Transverse colon (tissue), 4 donors: ENCODE results near the gene PPP1CA. TPM values are rescaled to one million over a fixed set of nuclear protein-coding genes. Genes with fewer than 3 reads are reported as not detected.

ENCODE experiments used
- DNase-seq: peaks from one replicate; pipeline ENCODE4 v3.0.0-alpha.2; 2019
- H3K27ac ChIP-seq, 4 donors: fragments of 200-600 bp; sonication (generic); 2 replicates each; pipeline ENCODE4 v1.5.1; 2016 to 2018; ENCODE audit warnings: inconsistent platforms in 4 of 4
- H3K27me3 ChIP-seq: fragments of 200-600 bp; sonication (generic); 2 replicates; pipeline ENCODE4 v1.5.1; 2017; ENCODE audit warnings: inconsistent platforms
- H3K36me3 ChIP-seq, 4 donors: fragments of 200-600 bp; sonication (generic); 2 replicates each; pipeline ENCODE4 v1.5.1; 2017 to 2019; ENCODE audit warnings: inconsistent platforms in 4 of 4
- H3K4me1 ChIP-seq, 4 donors: fragments of 200-600 bp; sonication (generic); 2 replicates each; pipeline ENCODE4 v1.5.1; 2017 to 2020; ENCODE audit warnings: inconsistent platforms in 4 of 4
- H3K4me3 ChIP-seq, 4 donors: fragments of 200-600 bp; sonication (generic); 1 replicate in 1 of 4; 2 replicates in 3 of 4; pipeline versions ENCODE4 v1.5.1 to v1.6.1; 2017 to 2019; ENCODE audit warnings: inconsistent platforms in 4 of 4
- H3K9me3 ChIP-seq, 2 donors: fragments of 200-600 bp; sonication (generic); 2 replicates each; pipeline ENCODE4 v1.5.1; 2017 to 2019; ENCODE audit warnings: inconsistent platforms in 2 of 2
- EP300 ChIP-seq: sonication (generic); formaldehyde crosslinking; IDR thresholded peaks from one replicate; pipeline ENCODE4 v1.6.1; 2017; ENCODE audit warnings: antibody characterized with exemption, low read depth
- POLR2A ChIP-seq: fragments of 450-650 bp; IDR thresholded peaks from one replicate; pipeline ENCODE4 v1.6.1; 2016; ENCODE audit warnings: antibody characterized with exemption, mild to moderate bottlenecking, moderate library complexity
- POLR2AphosphoS5 ChIP-seq, 3 donors: sonication (generic); formaldehyde crosslinking; IDR thresholded peaks; one replicate each; pipeline ENCODE4 v1.6.1; 2016; ENCODE audit warnings: antibody characterized with exemption in 3 of 3
- WGBS, 2 donors: methylation state at CpG; one replicate each; pipeline ENCODE4 v1.1.5; 2018; ENCODE audit warnings: low coverage in 1 of 2; 5-methylcytosine and 5-hydroxymethylcytosine counted together
- in situ Hi-C, 4 donors: fragments of 200-750 bp; cut with MboI; loops; one replicate each; pipeline versions ENCODE4 v1.15.0 to v1.15.1; 2017; ENCODE audit warnings: low sequenced_read_pairs in 3 of 4, low pct_ligation_motif_present in 1 of 4, low pct_unique_long_range_greater_than_20kb in 1 of 4
- intact Hi-C: fragments of 100-400 bp; cut with DNase I; formaldehyde crosslinking; loops from one replicate; pipeline ENCODE4 v1.15.1; 2023; ENCODE audit warnings: low total_unique reads
- total RNA-seq, 4 donors: library from RNA; depleted of rRNA; stranded (reverse); fragments of >200 nt; gene quantifications; one replicate each; pipeline ENCODE4 v1.1.0, GENCODE V29; 2016
- TF ChIP-seq, protein P1 (sequence below), 5 experiments: fragments of 200-600 bp in 3 of 5; fragments of 450-650 bp in 2 of 5; sonication (generic) in 3 of 5; IDR thresholded peaks; 1 replicate in 2 of 5; 2 replicates in 3 of 5; pipeline ENCODE4 v1.5.1; 2016 to 2017; ENCODE audit warnings: antibody characterized with exemption in 5 of 5, inconsistent platforms in 3 of 5, mild to moderate bottlenecking in 2 of 5, moderate library complexity in 1 of 5

PPP1CA gene
- total RNA-seq, 4 donors from 2014 or later = 83.0 to 251 (median 163) TPM

DNA sequence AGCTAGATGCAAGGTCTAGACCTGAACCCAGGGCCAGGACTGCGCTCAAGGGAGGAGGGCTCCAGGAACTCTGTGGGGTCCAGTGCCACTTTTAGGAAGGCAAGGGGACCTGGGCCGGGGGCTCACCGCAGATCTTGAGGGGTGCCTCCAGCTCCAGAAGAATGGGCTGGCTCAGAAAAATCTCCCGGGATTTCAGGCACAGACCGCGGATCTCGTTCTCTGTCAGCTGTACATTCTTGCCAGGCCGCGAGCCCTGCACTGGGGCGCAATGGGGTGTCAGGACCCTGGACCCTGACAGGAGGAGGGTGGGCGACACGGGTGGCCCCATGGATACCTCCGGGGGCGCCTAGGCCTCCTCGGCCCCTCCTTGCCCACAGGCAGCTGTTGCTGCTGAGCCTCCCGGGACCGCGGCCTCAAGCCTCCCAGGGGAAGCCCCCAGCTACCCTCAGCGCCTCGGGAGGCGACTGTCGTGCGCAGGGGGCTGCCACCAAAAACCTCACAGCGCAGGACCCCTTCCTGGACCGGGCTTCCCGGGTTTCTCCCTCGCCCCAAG is 640 bp downstream of the PPP1CA start:
- WGBS, 2 donors = 3% methylated on average over 12 of the region's 27 CpGs; no CpG with 5 or more reads in 1 of the 2 donors
- Histone ChIP-seq H3K27me3 (no peaks in the 10 kb centered on the region), H3K27ac (peak overlapping the region; percentile 90 to 98 (median 93)), H3K36me3 (peaks cover 0 to 24% (median 9%) of the 10 kb centered on the region in 4 donors), H3K9me3 (no peaks in the 10 kb centered on the region), H3K4me3 (peak overlapping the region; percentile 64 to 98 (median 92)), H3K4me1 (peaks cover 20 to 38% (median 30%) of the 10 kb centered on the region in 4 donors)
- no peak for DNase-seq
- intact Hi-C loops (loop anchor here (1.0 to 5.0 kb wide), 2 partner anchors 81 to 105 kb away; partner anchors contain the start of gene AIP), in situ Hi-C loops (no loop called here)
- no peak for TF ChIP-seq POLR2AphosphoS5 (IDR thresholded peaks at IDR 0.05)
- TF ChIP-seq, protein P1, sequence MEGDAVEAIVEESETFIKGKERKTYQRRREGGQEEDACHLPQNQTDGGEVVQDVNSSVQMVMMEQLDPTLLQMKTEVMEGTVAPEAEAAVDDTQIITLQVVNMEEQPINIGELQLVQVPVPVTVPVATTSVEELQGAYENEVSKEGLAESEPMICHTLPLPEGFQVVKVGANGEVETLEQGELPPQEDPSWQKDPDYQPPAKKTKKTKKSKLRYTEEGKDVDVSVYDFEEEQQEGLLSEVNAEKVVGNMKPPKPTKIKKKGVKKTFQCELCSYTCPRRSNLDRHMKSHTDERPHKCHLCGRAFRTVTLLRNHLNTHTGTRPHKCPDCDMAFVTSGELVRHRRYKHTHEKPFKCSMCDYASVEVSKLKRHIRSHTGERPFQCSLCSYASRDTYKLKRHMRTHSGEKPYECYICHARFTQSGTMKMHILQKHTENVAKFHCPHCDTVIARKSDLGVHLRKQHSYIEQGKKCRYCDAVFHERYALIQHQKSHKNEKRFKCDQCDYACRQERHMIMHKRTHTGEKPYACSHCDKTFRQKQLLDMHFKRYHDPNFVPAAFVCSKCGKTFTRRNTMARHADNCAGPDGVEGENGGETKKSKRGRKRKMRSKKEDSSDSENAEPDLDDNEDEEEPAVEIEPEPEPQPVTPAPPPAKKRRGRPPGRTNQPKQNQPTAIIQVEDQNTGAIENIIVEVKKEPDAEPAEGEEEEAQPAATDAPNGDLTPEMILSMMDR (IDR thresholded peaks at IDR 0.05) = peak in 2 of 5 experiments; percentile 16 to 22

GRCh38 chr11:67400251-67400941 is 1.3 kb downstream of the PPP1CA start:
- H3K27me3 ChIP-seq = no peaks in the 10 kb centered on the region
- peak overlapping the region; percentile 90 to 98 (median 93) for H3K27ac ChIP-seq
- no peaks in the 10 kb centered on the region for H3K9me3 ChIP-seq
- WGBS, 2 donors = 26% methylated on average over 23 of the region's 23 CpGs; no CpG with 5 or more reads in 1 of the 2 donors
- peak; percentile 52 for DNase-seq
- intact Hi-C loops (loop anchor here (5.0 kb wide), 1 partner anchor 82 kb away; the partner anchor contains the start of gene AIP), in situ Hi-C loops (no loop called here)
- H3K4me1 ChIP-seq = peaks cover 20 to 38% (median 30%) of the 10 kb centered on the region in 4 donors
- TF ChIP-seq POLR2AphosphoS5 (IDR thresholded peaks at IDR 0.05) = peak; percentile 54 to 79 (median 64)
- no peak for TF ChIP-seq EP300
- H3K36me3 ChIP-seq = peaks cover 0 to 24% (median 9%) of the 10 kb centered on the region in 4 donors
- peak overlapping the region; percentile 64 to 98 (median 92) for H3K4me3 ChIP-seq

DNA sequence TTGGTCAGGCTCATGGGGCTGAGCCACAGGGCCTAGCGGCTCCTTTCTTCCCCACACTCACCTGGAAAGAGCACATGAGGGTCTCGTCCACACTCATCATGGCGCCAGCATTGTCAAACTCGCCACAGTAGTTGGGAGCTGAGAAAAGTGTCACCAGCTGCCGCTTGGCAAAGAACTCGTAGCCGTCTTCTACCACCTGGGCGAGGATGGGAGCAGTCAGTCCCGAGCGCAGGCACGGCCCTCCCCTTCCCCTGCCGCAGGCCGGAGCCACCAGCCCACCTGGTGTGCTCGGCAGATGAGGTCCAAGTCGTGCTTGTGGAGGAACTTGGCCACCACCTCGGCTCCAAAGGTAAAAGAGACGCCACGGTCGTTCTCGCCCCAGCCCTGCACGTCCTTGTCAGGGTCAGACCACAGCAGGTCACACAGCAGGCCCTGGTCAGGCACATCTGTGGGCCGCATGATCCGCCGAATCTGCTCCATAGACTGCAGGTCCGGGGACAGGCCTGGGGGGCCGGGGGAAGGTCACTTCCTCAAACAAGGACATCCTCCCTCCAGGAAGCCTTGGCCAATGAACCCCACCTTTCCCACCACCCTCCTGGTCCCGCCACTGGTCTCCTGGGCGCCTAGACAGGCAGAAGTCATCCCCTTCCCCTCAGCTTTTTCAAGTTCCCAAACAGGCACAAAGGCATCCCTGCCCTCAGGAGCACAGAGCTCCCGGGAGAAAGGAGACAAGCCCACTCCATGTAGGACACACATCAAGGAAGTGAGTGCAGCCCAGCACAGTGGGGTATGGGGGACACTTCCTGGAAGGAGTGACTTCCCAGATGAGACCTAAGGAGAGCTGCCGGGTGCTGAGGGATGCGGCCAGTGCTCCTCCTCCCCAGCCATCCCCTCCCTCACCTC is 2.7 kb downstream of the PPP1CA start:
- in situ Hi-C loops = loop anchor here in 3 of 4 donors (10.0 to 25.0 kb wide), 2 partner anchors 86 to 137 kb away; partner anchors contain the start of genes AIP (in 2 of the 3) and GRK2 (in 1 of the 3)
- no peak overlapping the region for H3K4me3 ChIP-seq
- TF ChIP-seq EP300 (no peak), POLR2A (no peak), POLR2AphosphoS5 (IDR thresholded peaks at IDR 0.05) (peak in 1 of 3 donors; percentile 7)
- TF ChIP-seq, protein P1 (IDR thresholded peaks at IDR 0.05) = no peak
- H3K4me1 ChIP-seq = peaks cover 20 to 38% (median 30%) of the 10 kb centered on the region in 4 donors
- intact Hi-C loops = no loop called here
- H3K9me3 ChIP-seq = no peaks in the 10 kb centered on the region
- WGBS, 2 donors = 73 to 88% methylated on average over 3 to 27 of the region's 31 CpGs
- H3K36me3 ChIP-seq = peaks cover 0 to 24% (median 9%) of the 10 kb centered on the region in 4 donors
- no peak for DNase-seq
- H3K27me3 ChIP-seq = no peaks in the 10 kb centered on the region
- H3K27ac ChIP-seq = no peak overlapping the region

GRCh38 chr11:67397986-67398660 is 3.5 kb downstream of the PPP1CA start:
- TF ChIP-seq, protein P1 (IDR thresholded peaks at IDR 0.05) = no peak
- TF ChIP-seq POLR2AphosphoS5 (IDR thresholded peaks at IDR 0.05) = no peak
- no peak for TF ChIP-seq POLR2A
- no peak for TF ChIP-seq EP300
- no peak overlapping the region for H3K4me3 ChIP-seq
- 78% methylated on average over 23 of the region's 24 CpGs; no CpG with 5 or more reads in 1 of the 2 donors for WGBS, 2 donors
- H3K36me3 ChIP-seq = peaks cover 0 to 24% (median 9%) of the 10 kb centered on the region in 4 donors
- H3K9me3 ChIP-seq = no peaks in the 10 kb centered on the region
- no peaks in the 10 kb centered on the region for H3K27me3 ChIP-seq
- in situ Hi-C loops = loop anchor here in 3 of 4 donors (10.0 to 25.0 kb wide), 2 partner anchors 87 to 136 kb away; partner anchors contain the start of genes AIP (in 2 of the 3) and GRK2 (in 1 of the 3)
- peaks cover 20 to 42% (median 31%) of the 10 kb centered on the region in 4 donors for H3K4me1 ChIP-seq
- DNase-seq = no peak
- H3K27ac ChIP-seq = no peak overlapping the region
- intact Hi-C loops = no loop called here
